ENCODE results near the gene CLDN10. TPM values are rescaled to one million over a fixed set of nuclear protein-coding genes. Genes with fewer than 3 reads are reported as not detected.

Gene CLDN10
- total RNA-seq, 1 donor = not detected

DNA sequence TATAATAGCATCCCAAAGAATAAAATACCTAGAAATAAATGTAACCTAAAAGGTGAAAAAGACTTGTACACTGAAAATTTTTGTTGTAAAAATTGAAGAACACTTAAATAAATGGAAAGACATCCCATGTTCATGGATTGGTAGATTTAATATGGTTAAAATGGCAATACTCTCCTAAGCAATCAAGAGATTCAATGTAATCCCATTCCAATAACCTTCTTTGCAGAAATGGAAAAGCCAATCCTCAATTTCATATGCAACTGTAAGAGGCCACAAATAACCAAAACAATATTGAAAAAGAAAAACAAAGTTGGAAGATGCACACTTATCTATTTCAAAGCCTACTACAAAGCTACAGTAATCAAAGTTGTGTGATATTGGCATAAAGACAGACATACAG lies 74.2 kb downstream of the CLDN10 start:
- TF ChIP-seq CTCF (IDR thresholded peaks at IDR 0.05; ENCODE audit: insufficient read depth, low read depth, low read length) = no peak
- no peak overlapping the region for H3K4me3 ChIP-seq (ENCODE audit: low read depth, low read length)
- no peak for DNase-seq (ENCODE audit: low read depth)

DNA sequence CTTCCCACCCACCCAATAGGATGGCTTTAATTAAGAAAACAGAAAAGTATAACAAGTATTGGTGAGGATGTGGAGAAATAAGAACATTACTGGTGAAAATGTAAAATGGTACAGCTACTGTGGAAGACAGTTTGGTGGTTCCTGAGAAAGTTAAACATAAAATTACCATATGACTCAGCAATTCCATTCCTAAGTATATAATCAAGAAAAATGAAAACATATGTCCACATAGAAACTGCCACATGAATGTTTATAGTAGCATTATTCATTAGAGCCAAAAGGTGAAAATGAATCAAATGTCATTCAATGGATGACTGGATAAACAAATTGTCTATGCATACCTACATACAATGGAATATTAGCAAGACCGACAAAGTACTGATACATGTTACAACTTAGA lies 75.1 kb downstream of the CLDN10 start:
- DNase-seq (ENCODE audit: low read depth) = peak; percentile 57

DNA sequence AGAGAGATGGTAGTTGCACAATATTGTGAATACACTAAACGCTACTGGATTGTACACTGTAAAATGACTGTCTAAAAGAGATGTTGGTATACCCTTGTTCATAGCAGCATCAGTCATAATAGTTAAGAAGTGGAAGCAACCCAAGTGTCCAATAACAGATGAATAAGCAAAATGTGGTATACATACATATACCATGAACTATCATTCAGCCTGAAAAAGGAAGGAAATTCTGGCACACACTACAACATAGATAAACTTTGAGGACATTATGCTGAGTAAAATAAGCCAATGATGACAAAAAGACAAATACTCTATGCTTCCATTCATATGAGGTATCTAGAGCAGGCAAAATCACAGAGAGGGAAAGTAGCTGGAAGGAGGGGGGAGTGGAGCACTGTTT lies 76.0 kb downstream of the CLDN10 start:
- TF ChIP-seq CTCF (IDR thresholded peaks at IDR 0.05; ENCODE audit: insufficient read depth, low read depth, low read length) = no peak
- no peak overlapping the region for H3K4me3 ChIP-seq (ENCODE audit: low read depth, low read length)
- no peak for DNase-seq (ENCODE audit: low read depth)

More for the DNA sequence above, 75.1 kb downstream of the CLDN10 start:
- no peak for TF ChIP-seq CTCF (IDR thresholded peaks at IDR 0.05; ENCODE audit: insufficient read depth, low read depth, low read length)
- no peak overlapping the region for H3K4me3 ChIP-seq (ENCODE audit: low read depth, low read length)

DNA sequence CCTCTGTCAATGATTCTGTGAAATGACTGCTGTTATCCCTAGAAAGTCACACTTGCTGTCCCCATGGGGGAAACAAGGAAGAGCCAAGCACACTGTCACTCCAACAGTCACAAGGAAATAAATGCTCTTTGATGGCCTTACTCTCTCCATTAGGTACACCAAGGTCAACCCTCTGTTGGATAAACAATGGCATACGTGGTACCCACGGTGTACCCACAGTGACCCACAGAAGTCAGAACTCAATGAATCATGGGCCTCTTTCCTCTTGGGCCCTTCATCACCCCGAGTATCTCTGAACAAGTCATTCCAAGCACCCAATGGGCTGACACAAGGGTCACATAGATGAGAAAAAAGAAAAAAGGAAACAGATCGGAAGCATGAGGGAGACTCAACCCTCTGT lies 76.6 kb downstream of the CLDN10 start:
- no peak for TF ChIP-seq CTCF (IDR thresholded peaks at IDR 0.05; ENCODE audit: insufficient read depth, low read depth, low read length)
- DNase-seq (ENCODE audit: low read depth) = no peak
- H3K4me3 ChIP-seq (ENCODE audit: low read depth, low read length) = no peak overlapping the region

Other genes with a start within 250 kb of the CLDN10 start
- gene DZIP1, start 92.0 kb downstream of the CLDN10 start, total RNA-seq = 38.9 and 44.8 TPM in 2 replicates
- gene DNAJC3, start 124.4 kb downstream of the CLDN10 start, total RNA-seq = 56.4 and 85.1 TPM in 2 replicates